ENCODE measurements around the gene SSBP4. TPM values are rescaled to one million over a fixed set of nuclear protein-coding genes. Genes with fewer than 3 reads are reported as not detected.

Gene SSBP4
- total and polyA plus RNA-seq, 4 donors: 4.0 to 19.0 (median 11.5) TPM

DNA sequence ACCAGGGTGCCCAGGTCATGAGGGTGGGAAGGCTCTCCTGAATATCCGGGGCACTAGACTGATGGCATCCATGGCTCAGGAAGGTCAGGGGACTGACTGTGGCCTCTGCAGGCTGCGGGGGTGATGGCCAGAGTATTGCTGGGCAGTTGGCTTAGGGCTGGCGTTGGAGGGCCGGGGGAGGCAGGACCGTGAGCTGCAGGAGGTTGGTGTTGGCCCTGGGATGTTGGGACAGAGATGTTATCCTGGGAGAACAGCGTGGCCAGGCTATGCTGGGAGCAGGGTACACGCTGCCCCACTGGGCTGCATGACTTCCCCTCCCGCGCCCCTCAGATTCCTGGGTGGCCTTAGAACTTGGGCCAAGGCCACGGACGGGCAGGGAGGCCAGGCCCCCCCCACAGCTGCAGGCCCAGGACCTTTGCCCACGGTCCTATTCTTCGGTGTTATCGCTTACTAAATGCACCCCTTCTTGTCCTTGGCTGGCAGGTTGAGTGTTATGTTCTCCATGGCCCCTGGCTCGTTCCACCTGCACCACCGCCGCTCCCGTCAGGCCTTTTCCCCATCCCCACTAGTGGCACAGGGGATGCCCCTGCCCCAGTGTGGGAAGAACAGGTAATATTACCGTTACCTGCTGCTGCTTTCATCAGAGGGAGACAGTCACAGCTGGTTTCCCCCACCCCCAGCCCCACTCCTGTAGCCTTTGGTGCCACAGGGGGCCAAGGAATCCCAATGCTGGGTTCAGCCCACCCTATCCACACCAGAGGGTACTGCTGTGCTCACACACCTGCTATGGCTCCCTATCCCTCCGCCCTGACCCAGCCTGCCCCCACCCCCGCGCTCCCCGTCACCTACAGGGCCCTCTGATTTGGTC, 22.0 kb downstream of the SSBP4 start:
- Histone ChIP-seq H3K4me1 (ENCODE audit: control insufficient read depth in 4 of 4, insufficient read depth in 4 of 4, low read length in 3 of 4) (peaks cover 3 to 26% (median 8%) of the 10 kb centered on the region in 4 donors), H3K9me3 (ENCODE audit: control insufficient read depth in 4 of 4, low read length in 3 of 4) (no peaks in the 10 kb centered on the region), H3K4me3 (ENCODE audit: low read depth in 1 of 3, low read length in 3 of 3) (no peak overlapping the region), H3K9ac (ENCODE audit: low read depth in 1 of 2, low read length in 2 of 2) (no peak overlapping the region), H3K27ac (ENCODE audit: low read depth in 1 of 2, low read length in 2 of 2) (no peak overlapping the region), H3K36me3 (ENCODE audit: control insufficient read depth in 4 of 4, insufficient read depth in 3 of 4, low read depth in 1 of 4, low read length in 3 of 4) (peaks cover 4 to 24% (median 12%) of the 10 kb centered on the region in 4 donors), H3K27me3 (ENCODE audit: control insufficient read depth in 4 of 4, insufficient read depth in 4 of 4, low read length in 3 of 4) (no peaks in the 10 kb centered on the region)
- no peak for DNase-seq (ENCODE audit: low spot score)
- TF ChIP-seq RAD21 (IDR thresholded peaks at IDR 0.05) (no peak), TAF1 (conservative IDR thresholded peaks at IDR 0.05) (no peak), GABPA (IDR thresholded peaks at IDR 0.05 in 1 of 2, conservative IDR thresholded peaks at IDR 0.05 in 1 of 2) (no peak), SP1 (IDR thresholded peaks at IDR 0.05) (no peak), RXRA (IDR thresholded peaks at IDR 0.05) (no peak), YY1 (IDR thresholded peaks at IDR 0.05) (no peak), FOXA1 (IDR thresholded peaks at IDR 0.05) (no peak), EGR1 (IDR thresholded peaks at IDR 0.05; ENCODE audit: low read depth in 2 of 2) (no peak), JUND (IDR thresholded peaks at IDR 0.05) (no peak)
- TF ChIP-seq, protein P1, sequence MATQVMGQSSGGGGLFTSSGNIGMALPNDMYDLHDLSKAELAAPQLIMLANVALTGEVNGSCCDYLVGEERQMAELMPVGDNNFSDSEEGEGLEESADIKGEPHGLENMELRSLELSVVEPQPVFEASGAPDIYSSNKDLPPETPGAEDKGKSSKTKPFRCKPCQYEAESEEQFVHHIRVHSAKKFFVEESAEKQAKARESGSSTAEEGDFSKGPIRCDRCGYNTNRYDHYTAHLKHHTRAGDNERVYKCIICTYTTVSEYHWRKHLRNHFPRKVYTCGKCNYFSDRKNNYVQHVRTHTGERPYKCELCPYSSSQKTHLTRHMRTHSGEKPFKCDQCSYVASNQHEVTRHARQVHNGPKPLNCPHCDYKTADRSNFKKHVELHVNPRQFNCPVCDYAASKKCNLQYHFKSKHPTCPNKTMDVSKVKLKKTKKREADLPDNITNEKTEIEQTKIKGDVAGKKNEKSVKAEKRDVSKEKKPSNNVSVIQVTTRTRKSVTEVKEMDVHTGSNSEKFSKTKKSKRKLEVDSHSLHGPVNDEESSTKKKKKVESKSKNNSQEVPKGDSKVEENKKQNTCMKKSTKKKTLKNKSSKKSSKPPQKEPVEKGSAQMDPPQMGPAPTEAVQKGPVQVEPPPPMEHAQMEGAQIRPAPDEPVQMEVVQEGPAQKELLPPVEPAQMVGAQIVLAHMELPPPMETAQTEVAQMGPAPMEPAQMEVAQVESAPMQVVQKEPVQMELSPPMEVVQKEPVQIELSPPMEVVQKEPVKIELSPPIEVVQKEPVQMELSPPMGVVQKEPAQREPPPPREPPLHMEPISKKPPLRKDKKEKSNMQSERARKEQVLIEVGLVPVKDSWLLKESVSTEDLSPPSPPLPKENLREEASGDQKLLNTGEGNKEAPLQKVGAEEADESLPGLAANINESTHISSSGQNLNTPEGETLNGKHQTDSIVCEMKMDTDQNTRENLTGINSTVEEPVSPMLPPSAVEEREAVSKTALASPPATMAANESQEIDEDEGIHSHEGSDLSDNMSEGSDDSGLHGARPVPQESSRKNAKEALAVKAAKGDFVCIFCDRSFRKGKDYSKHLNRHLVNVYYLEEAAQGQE (IDR thresholded peaks at IDR 0.05): no peak
- TF ChIP-seq, protein P2, sequence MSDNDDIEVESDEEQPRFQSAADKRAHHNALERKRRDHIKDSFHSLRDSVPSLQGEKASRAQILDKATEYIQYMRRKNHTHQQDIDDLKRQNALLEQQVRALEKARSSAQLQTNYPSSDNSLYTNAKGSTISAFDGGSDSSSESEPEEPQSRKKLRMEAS (IDR thresholded peaks at IDR 0.05): no peak
- TF ChIP-seq, protein P3, sequence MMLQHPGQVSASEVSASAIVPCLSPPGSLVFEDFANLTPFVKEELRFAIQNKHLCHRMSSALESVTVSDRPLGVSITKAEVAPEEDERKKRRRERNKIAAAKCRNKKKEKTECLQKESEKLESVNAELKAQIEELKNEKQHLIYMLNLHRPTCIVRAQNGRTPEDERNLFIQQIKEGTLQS (IDR thresholded peaks at IDR 0.05): no peak
- TF ChIP-seq, protein P4, sequence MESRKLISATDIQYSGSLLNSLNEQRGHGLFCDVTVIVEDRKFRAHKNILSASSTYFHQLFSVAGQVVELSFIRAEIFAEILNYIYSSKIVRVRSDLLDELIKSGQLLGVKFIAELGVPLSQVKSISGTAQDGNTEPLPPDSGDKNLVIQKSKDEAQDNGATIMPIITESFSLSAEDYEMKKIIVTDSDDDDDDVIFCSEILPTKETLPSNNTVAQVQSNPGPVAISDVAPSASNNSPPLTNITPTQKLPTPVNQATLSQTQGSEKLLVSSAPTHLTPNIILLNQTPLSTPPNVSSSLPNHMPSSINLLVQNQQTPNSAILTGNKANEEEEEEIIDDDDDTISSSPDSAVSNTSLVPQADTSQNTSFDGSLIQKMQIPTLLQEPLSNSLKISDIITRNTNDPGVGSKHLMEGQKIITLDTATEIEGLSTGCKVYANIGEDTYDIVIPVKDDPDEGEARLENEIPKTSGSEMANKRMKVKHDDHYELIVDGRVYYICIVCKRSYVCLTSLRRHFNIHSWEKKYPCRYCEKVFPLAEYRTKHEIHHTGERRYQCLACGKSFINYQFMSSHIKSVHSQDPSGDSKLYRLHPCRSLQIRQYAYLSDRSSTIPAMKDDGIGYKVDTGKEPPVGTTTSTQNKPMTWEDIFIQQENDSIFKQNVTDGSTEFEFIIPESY (IDR thresholded peaks at IDR 0.05): no peak
- TF ChIP-seq, protein P5, sequence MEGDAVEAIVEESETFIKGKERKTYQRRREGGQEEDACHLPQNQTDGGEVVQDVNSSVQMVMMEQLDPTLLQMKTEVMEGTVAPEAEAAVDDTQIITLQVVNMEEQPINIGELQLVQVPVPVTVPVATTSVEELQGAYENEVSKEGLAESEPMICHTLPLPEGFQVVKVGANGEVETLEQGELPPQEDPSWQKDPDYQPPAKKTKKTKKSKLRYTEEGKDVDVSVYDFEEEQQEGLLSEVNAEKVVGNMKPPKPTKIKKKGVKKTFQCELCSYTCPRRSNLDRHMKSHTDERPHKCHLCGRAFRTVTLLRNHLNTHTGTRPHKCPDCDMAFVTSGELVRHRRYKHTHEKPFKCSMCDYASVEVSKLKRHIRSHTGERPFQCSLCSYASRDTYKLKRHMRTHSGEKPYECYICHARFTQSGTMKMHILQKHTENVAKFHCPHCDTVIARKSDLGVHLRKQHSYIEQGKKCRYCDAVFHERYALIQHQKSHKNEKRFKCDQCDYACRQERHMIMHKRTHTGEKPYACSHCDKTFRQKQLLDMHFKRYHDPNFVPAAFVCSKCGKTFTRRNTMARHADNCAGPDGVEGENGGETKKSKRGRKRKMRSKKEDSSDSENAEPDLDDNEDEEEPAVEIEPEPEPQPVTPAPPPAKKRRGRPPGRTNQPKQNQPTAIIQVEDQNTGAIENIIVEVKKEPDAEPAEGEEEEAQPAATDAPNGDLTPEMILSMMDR (IDR thresholded peaks at IDR 0.05; ENCODE audit: low read depth, low read length, missing input control): no peak
- 82% methylated on average over 23 of the region's 23 CpGs for WGBS
